Vagina (tissue), 2 donors: Measurements from ENCODE around the gene PSMC3.

ENCODE experiments used
- POLR2A ChIP-seq, 2 donors: fragments of 450-650 bp; IDR thresholded peaks; one replicate each; pipeline ENCODE4 v1.6.1; 2017; ENCODE audit warnings: antibody characterized with exemption in 2 of 2, mild to moderate bottlenecking in 2 of 2, moderate library complexity in 2 of 2
- TF ChIP-seq, protein P1 (sequence below), 3 experiments: fragments of 450-650 bp in 2 of 3; fragments of 200-600 bp in 1 of 3; sonication (generic) in 1 of 3; IDR thresholded peaks; one replicate each; pipeline ENCODE4 v1.5.1; 2017 to 2019; ENCODE audit warnings: antibody characterized with exemption in 3 of 3, mild to moderate bottlenecking in 2 of 3, moderate library complexity in 2 of 3

DNA sequence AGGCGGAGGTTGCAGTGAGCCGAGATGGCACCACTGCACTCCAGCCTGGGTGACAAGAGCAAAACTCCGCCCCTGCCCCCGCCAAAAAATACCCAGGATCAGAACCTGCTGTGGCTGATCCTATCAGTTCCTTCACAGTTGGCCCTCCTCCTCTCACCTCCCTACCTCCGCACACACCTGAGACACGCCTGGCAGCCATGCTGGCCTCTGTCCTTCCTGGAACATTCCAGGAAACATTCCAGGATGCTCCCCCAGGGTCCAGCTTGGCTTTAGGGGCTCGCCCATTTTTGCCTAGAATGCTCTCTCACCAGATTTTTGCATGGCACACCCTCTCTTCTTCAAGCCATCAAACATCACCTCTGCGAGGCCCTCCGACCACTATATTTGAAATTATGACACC, 20.6 kb upstream of the PSMC3 start:
- TF ChIP-seq, protein P1, sequence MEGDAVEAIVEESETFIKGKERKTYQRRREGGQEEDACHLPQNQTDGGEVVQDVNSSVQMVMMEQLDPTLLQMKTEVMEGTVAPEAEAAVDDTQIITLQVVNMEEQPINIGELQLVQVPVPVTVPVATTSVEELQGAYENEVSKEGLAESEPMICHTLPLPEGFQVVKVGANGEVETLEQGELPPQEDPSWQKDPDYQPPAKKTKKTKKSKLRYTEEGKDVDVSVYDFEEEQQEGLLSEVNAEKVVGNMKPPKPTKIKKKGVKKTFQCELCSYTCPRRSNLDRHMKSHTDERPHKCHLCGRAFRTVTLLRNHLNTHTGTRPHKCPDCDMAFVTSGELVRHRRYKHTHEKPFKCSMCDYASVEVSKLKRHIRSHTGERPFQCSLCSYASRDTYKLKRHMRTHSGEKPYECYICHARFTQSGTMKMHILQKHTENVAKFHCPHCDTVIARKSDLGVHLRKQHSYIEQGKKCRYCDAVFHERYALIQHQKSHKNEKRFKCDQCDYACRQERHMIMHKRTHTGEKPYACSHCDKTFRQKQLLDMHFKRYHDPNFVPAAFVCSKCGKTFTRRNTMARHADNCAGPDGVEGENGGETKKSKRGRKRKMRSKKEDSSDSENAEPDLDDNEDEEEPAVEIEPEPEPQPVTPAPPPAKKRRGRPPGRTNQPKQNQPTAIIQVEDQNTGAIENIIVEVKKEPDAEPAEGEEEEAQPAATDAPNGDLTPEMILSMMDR (IDR thresholded peaks at IDR 0.05): no peak
- no peak for TF ChIP-seq POLR2A (IDR thresholded peaks at IDR 0.05)
